Smooth muscle cell (in vitro differentiated cells): ENCODE data around the gene ACSF3. TPM values are rescaled to one million over a fixed set of nuclear protein-coding genes. Genes with fewer than 3 reads are reported as not detected.

Source experiments
- DNase-seq: peaks from one replicate; lab custom pipeline; 2025; ENCODE audit not compliant: unreplicated experiment; lab: John Stamatoyannopoulos, UW
- H2AFZ ChIP-seq: fragments of 200-600 bp; sonication (generic); 2 replicates; pipeline ENCODE4 v1.6.0; 2016; ENCODE audit warnings: antibody characterized with exemption, low read depth, mild to moderate bottlenecking
- H3F3A ChIP-seq: fragments of 200-600 bp; sonication (generic); 2 replicates; pipeline ENCODE4 v1.6.0; 2017; ENCODE audit warnings: antibody characterized with exemption, low read depth
- H3K27ac ChIP-seq: fragments of 200-600 bp; sonication (generic); 2 replicates; pipeline ENCODE4 v1.5.1; 2016; ENCODE audit warnings: low read depth, mild to moderate bottlenecking
- H3K27me3 ChIP-seq: fragments of 200-600 bp; sonication (generic); 2 replicates; pipeline ENCODE4 v1.6.1; 2016; ENCODE audit warnings: low read depth, mild to moderate bottlenecking
- H3K36me3 ChIP-seq: fragments of 200-600 bp; sonication (generic); 2 replicates; pipeline ENCODE4 v1.5.1; 2016; ENCODE audit warnings: low read depth
- H3K4me1 ChIP-seq: fragments of 200-600 bp; sonication (generic); 2 replicates; pipeline ENCODE4 v1.5.1; 2016; ENCODE audit warnings: low read depth
- H3K4me2 ChIP-seq: fragments of 200-600 bp; sonication (generic); 2 replicates; pipeline ENCODE4 v1.6.0; 2016; ENCODE audit warnings: mild to moderate bottlenecking
- H3K4me3 ChIP-seq: fragments of 200-600 bp; sonication (generic); 2 replicates; pipeline ENCODE4 v1.5.1; 2016; ENCODE audit warnings: mild to moderate bottlenecking
- H3K79me2 ChIP-seq: fragments of 200-600 bp; sonication (generic); 2 replicates; pipeline ENCODE4 v1.6.0; 2016; ENCODE audit warnings: low read depth, mild to moderate bottlenecking
- H3K9ac ChIP-seq: fragments of 200-600 bp; sonication (generic); 2 replicates; pipeline ENCODE4 v1.6.0; 2016; ENCODE audit warnings: low read depth
- H3K9me3 ChIP-seq: fragments of 200-600 bp; sonication (generic); replicated peaks from 2 replicates; pipeline ENCODE4 v1.5.1; 2016; ENCODE audit warnings: low read depth
- H4K20me1 ChIP-seq: fragments of 200-600 bp; sonication (generic); 2 replicates; pipeline ENCODE4 v1.6.0; 2016; ENCODE audit warnings: low read depth
- CTCF ChIP-seq: fragments of 200-600 bp; sonication (generic); IDR thresholded peaks from 2 replicates; pipeline ENCODE4 v1.5.1; 2017; ENCODE audit warnings: borderline replicate concordance, mild to moderate bottlenecking, antibody characterized with exemption; ENCODE audit not compliant: insufficient read depth, poor library complexity, severe bottlenecking
- WGBS: methylation state at CpG from one replicate; pipeline ENCODE4 v1.1.7; 2016; ENCODE audit warnings: low lambda C conversion rate; 5-methylcytosine and 5-hydroxymethylcytosine counted together
- polyA plus RNA-seq: library from polyadenylated mRNA; unstranded; fragments of >200 nt; fragmentation: Nextera tagmentation; extraction: Ambion mirVana; gene quantifications from 2 replicates; pipeline ENCODE4 v1.2.1, GENCODE V29; 2016
- total RNA-seq: library from RNA; depleted of rRNA; stranded (reverse); fragments of >200 nt; gene quantifications from 2 replicates; pipeline ENCODE4 v1.2.3, GENCODE V29; 2014

ACSF3 gene
- total and polyA plus RNA-seq, 2 experiments from 2014 or later, result 13.6 to 15.1 TPM

- no peaks in the 10 kb centered on the region for H3K36me3 ChIP-seq
- H3K9me3 ChIP-seq, result no peaks in the 10 kb centered on the region
- H3K9ac ChIP-seq, result no peak overlapping the region
- H3F3A ChIP-seq, result no peaks in the 10 kb centered on the region
- H3K4me3 ChIP-seq, result no peak overlapping the region
- WGBS, result 92% methylated on average over 48 of the region's 48 CpGs
- no peaks in the 10 kb centered on the region for H3K27me3 ChIP-seq
- DNase-seq, result no peak
- no peaks in the 10 kb centered on the region for H3K79me2 ChIP-seq
- H4K20me1 ChIP-seq, result no peaks in the 10 kb centered on the region
- TF ChIP-seq CTCF, result no peak
- H3K4me2 ChIP-seq, result no peak overlapping the region
- H3K4me1 ChIP-seq, result no peaks in the 10 kb centered on the region
- H2AFZ ChIP-seq, result no peak overlapping the region
- H3K27ac ChIP-seq, result no peak overlapping the region
Measured at GRCh38 chr16:89159066-89159849, 65.6 kb downstream of the ACSF3 start.

- no peak overlapping the region for H3K9ac ChIP-seq
Measured at GRCh38 chr16:89159850-89160354, 66.2 kb downstream of the ACSF3 start.

DNA sequence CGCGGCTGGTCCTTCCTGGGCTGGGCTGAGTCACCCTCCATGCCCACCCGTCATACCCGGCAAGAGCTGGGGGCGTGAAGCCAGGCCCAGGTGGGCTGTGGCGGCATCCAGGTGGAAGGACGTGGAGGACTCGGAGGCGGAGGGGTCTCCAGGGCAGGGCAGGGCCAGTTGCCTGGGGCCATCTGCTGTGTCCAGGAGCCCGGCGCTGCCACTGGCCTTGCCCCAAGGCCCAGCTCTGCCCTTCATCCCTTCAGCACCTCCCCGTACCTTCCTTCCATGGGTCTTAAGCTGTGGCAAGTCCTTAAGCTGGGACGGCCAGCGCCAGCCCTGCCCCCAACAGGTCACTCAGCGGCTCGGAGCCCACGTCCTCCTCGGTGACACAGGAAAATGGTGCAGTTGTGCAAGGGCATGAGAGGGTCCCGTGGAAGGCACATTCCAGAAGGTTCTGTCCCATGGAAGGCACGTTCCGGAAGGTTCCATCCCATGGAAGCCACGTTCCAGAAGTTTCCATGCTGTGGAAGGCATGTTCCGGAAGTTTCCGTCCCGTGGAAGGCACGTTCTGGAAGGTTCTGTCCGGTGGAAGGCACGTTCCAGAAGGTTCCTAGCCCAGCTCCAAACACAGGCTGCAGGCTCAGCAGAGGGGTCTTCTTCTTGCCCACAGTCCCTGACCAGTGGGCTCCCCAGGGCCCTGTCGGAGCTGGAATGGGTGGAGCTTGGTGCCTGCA is 67.5 kb downstream of the ACSF3 start:
- H3K27ac ChIP-seq, result no peak overlapping the region
- no peaks in the 10 kb centered on the region for H3K36me3 ChIP-seq
- H3K4me1 ChIP-seq, result no peaks in the 10 kb centered on the region
- no peak for TF ChIP-seq CTCF
- H3K9me3 ChIP-seq, result no peaks in the 10 kb centered on the region
- H3K4me3 ChIP-seq, result no peak overlapping the region
- 94% methylated on average over 29 of the region's 29 CpGs for WGBS
- no peaks in the 10 kb centered on the region for H4K20me1 ChIP-seq
- H3K4me2 ChIP-seq, result no peak overlapping the region
- DNase-seq, result no peak
- H3F3A ChIP-seq, result no peaks in the 10 kb centered on the region
- H2AFZ ChIP-seq, result no peak overlapping the region
- H3K9ac ChIP-seq, result no peak overlapping the region
- H3K79me2 ChIP-seq, result no peaks in the 10 kb centered on the region
- no peaks in the 10 kb centered on the region for H3K27me3 ChIP-seq

More at GRCh38 chr16:89159850-89160354, 66.2 kb downstream of the ACSF3 start:
- H3K27ac ChIP-seq, result no peak overlapping the region
- H3K4me1 ChIP-seq, result no peaks in the 10 kb centered on the region
- no peaks in the 10 kb centered on the region for H3F3A ChIP-seq
- 93% methylated on average over 18 of the region's 20 CpGs for WGBS
- H3K4me3 ChIP-seq, result no peak overlapping the region
- H3K27me3 ChIP-seq, result no peaks in the 10 kb centered on the region
- H3K9me3 ChIP-seq, result no peaks in the 10 kb centered on the region
- H3K79me2 ChIP-seq, result no peaks in the 10 kb centered on the region
- no peak overlapping the region for H3K4me2 ChIP-seq
- DNase-seq, result no peak
- no peaks in the 10 kb centered on the region for H3K36me3 ChIP-seq
- TF ChIP-seq CTCF, result no peak
- H2AFZ ChIP-seq, result no peak overlapping the region
- H4K20me1 ChIP-seq, result no peaks in the 10 kb centered on the region
